CD4-positive, alpha-beta T cell treated with Interleukin-6 for 4 hours (primary cell): ENCODE measurements around the gene RLN3.
"Not testable (repeated sequence)": the region's sequence is repeated elsewhere in the genome, so short reads cannot be mapped to it uniquely, and the experiment has no call there.

Source experiments
- DNase-seq: peaks from one replicate; pipeline ENCODE4 v3.0.0-alpha.2; 2020; ENCODE audit warnings: mixed read lengths

RLN3 gene

DNA sequence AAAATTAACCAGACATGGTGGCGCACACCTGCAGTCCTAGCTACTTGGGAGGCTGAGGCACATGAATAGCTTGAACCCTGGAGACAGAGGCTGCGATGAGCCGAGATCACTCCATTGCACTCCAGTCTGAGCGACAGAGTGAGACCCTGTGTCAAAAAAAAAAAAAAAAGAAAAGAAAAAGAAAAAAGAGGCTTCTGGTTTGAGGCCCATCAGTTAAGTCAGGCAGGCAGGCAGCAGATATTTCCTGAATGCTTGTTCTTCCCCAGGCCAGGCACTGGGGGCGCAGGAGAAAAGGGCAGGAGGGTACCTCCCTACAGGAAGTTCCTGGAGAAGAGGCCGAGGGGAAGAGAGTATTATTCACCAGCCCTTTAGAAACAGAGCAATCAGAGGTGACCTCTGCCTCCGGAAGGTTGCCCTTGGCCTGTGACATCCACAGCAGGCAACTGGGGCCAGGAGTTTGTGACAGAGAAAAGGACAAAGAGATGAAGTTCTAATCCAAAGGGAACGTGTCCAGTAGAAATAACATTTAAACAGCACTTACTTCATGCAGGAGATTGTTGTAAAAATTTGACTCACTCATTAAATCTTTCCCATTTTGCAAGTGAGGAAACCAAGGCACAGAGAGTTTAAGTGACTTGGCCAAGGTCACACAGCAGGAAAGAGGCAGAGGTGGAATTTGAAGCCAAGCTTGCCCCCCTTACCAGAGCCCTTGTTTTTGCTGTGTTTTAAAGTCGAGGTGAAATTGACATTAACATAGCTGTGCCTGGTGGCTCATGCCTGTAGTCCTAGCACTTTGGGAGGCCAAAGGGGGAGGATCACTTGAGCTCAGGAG lies 4.3 kb upstream of the RLN3 start:
- DNase-seq, result peak; percentile 50

- not testable (repeated sequence) for DNase-seq
These were observed 1.2 kb upstream of the RLN3 start for GRCh38 chr19:14026652-14027192.

- no peak for DNase-seq
These were observed 953 bp downstream of the RLN3 start for GRCh38 chr19:14028901-14029300.

DNA sequence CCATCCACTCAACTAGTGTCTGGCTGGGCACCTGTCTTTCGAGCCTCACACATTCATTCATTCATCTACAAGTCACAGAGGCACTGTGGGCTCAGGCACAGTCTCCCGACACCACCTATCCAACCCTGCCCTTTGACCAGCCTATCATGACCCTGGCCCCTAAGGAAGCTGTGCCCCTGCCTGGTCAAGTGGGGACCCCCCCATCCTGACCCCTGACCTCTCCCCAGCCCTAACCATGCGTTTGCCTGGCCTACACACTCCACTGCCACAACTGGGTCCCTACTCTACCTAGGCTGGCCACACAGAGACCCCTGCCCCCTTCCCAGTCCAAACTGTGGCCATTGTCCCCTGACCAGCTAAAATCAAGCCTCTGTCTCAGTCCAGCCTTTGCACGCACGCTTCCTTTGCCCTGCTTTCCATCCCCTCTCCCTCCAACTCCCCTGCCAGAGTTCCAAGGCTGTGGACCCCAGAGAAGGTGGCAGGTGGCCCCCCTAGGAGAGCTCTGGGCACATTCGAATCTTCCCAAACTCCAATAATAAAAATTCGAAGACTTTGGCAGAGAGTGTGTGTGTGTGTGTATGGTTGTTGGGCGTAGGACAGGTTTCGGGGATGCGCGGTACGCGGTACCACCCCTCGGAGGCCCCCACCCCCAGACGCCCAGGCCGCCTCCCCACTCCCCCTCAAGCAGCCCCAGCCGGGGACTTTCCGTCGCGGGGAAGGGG lies 3.2 kb downstream of the RLN3 start:
- DNase-seq, result peak; percentile 88

DNA sequence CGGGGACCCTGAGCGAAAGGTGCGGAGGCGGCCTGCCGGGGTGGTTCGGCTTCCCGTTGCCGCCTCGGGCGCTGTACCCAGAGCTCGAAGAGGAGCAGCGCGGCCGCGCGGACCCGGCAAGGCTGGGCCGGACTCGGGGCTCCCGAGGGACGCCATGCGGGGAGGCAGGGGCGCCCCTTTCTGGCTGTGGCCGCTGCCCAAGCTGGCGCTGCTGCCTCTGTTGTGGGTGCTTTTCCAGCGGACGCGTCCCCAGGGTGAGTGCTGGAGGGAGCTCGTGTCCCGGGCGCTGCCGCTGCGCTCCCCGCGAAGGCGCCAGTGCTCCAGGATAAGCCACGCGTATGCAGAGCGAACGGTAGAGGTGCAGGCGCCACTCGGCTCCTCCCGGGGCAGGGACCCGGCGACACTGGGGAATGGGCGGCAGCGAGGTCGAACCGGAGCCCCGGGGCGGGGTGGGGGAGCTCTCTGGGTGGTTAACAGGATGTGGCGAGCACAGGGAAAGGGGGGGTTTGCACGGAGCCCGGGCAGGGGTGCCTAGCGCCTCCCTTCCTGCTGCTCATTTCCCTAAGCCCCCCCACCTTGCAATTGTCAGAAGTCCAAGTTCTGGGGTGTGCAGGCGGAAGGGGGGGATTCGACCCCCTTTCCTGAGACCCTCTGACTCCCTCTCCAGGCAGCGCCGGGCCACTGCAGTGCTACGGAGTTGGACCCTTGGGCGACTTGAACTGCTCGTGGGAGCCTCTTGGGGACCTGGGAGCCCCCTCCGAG lies 4.0 kb downstream of the RLN3 start, which contains the start of gene IL27RA:
TSS of gene IL27RA (plus strand) at position 44 of the 762 bp plus-strand sequence. CDS start at position 155, 111 bp downstream.
- DNase-seq, result peak; percentile 91

DNA sequence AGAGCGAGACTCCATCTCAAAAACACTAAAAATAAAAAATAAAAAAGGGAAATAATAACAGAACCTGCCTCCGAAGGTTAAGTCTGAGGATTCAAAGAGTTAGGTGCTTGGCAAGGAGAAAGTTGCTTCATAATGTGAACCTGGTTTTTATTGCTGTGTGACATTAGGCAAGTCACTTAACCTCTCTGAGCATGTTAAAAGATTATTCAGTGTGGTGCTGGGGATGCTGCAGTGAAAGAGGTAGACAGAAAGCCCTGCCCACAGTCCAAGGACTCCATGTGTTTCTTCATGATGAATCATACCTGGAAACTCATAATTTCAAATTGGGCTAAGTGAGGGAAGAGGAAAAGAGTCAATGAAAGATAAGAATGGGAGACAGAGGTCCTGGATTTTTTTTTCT lies 6.0 kb downstream of the RLN3 start:
- no peak for DNase-seq

DNA sequence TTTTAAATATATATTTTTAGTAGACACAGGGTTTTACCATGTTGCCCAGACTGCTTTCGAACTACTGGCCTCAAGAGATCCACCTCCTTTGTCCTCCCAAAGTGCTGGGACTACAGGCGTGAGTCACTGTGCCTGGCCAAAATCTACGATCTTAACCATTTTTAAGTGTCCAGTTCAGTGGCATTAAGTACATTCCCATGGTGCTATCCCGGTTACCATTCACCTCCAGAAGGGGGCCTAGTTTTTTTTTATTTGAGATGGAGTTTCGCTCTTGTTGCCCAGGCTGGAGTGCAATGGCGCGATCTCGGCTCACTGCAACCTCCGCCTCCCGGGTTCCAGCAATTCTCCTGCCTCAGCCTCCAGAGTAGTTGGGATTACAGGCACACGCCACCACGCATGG lies 7.2 kb downstream of the RLN3 start:
- DNase-seq, result not testable (repeated sequence)

DNA sequence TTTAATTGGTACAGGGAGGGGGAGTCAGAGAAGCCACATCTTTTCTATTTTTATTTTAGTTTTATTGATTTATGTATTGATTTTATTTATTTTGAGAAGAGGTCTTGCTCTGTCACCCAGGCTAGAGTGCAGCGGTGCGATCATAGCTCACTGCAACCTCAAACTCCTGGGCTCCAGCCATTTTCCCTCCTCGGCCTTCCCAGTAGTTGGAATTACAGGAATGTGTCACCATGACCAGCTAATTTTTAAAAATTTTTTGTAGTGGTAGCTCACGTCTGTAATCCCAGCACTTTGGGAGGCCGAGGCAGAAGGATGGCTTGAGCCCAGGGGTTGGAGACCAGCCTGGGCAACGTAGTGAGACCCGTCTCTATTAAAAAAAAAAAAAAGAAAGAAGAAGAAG lies 7.8 kb downstream of the RLN3 start:
- DNase-seq, result no peak

DNA sequence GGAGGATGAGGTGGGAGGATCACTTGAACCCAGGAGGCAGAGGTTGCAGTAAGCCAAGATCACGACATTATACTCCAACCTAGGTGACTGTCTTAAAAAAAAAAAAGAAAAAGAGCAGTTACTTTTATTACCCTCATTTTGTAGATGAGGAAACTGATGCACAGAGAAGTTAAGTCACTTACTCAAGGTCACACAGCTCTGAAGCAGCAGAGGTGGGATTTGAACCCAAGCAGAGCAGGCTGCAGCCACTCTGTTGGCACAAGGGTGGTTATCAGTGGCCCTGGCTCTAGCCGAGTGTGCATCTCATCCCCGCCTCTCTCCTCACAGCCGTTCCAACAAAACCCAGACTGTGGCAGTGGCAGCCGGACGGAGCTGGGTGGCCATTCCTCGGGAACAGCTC lies 11.2 kb downstream of the RLN3 start:
- no peak for DNase-seq

DNA sequence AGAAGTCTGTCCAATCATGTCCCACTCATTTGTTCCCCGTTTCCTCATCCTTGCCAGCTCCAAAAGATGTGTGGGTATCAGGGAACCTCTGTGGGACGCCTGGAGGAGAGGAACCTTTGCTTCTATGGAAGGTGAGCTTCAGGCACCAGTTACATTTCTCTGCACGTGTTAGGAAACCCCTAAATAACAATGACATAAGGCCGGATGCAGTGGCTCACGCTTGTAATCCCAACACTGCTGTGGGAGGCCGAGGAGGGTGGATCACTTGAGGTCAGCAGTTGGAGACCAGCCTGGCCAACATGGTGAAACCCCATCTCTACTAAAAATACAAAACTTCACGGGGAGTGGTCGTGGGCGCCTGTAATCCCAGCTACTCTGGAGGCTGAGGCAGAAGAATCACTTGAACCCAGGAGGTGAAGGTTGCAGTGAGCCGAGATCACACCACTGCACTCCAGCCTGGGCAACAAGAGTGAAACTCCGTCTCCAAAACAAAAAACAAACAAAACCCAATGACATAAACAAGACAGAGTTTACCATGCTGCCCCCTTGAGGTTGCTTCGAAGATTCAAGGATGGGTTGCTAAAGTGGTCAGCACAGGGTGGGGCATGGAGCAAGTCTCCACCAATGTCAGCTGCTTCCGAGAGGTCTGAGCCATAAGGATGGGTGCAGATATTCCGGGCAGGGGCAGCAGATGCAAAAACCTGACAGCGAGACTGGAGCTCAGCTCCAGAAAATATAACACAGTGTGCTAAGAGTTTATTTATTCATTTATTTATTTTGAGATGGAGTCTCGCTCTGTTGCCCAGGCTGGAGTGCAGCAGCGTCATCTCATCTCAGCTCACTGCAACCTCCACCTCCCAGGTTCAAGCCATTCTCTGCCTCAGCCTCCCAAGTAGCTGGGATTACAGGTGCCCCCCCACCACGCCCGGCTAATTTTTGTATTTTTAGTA lies 15.0 kb downstream of the RLN3 start:
- peak; percentile 52 for DNase-seq

DNA sequence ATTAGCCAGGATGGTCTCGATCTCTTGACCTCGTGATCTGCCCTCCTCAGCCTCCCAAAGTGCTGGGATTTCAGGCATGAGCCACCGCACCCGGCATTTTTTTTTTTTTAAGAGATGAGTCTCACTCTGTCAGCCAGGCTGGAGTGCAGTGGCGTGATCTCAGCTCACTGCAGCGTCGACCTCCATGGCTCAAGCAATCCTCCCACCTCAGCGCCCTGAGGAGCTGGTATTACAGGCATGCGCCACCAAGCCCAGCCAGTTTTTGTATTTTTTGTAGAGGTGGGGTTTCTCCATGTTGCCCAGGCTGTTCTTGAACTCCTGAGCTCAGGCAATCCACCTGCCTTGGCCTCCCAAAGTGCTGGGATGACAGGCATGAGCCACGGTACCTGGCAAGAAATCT lies 19.9 kb downstream of the RLN3 start:
- not testable (repeated sequence) for DNase-seq

GRCh38 chr19:14048443-14049153 lies 20.6 kb downstream of the RLN3 start:
- DNase-seq, result peak; percentile 82

GRCh38 chr19:14050512-14050911 lies 22.6 kb downstream of the RLN3 start:
- no peak for DNase-seq

DNA sequence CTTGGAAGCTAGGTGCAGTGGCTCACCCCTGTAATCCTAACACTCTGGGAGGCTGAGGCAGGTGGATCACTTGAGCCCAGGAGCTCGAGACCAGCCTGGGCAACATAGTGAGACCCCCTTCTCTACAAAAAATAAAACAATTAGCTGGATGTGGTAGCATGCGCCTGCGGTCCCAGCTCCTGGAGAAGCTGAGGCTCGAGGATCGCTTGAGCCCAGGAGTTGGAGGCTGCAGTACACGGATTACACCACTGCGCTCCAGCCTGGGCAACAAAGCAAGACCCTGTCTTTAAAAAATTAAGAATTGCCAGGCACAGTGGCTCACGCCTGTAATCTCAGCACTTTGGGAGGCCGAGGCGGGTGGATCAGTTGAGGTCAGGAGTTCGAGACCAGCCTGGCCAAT lies 23.0 kb downstream of the RLN3 start:
- not testable (repeated sequence) for DNase-seq

- DNase-seq, result no peak
These were observed 24.0 kb downstream of the RLN3 start for GRCh38 chr19:14051980-14052379.

DNA sequence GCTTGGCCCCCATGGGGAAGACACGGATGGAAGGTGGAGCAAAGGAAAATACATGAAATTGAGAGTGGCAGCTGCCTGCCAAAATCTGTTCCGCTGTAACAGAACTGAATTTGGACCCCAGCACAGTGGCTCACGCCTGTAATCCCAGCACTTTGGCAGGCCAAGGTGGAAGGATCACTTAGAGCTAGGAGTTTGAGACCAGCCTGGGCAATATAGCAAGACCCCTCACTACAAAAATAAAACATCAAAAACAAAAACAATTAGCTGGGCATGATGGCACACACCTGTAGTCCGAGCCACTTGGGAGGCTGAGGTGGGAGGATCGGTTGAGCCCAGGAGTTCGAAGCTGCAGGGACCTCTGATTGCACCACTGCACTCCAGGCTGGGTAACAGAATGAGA lies 24.5 kb downstream of the RLN3 start:
- no peak for DNase-seq

DNA sequence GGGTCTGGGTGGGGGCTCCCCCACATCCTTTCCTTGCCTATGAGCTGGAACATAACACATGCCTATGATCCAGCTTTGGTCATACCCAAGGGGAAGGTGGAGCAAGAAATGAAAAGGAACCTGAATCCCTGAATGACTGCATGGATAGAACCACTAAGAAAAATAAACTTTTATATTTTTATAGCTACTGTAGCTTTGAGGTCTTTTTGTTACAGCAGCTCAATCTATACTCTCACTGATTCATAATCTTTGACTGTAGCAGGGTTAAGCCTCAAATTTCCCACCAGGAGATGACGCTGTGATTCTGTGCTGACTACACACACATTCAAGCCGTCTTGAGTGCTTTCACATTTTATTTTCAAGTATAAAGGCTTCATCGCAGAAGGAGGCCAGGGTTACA lies 25.1 kb downstream of the RLN3 start:
- DNase-seq, result no peak

DNA sequence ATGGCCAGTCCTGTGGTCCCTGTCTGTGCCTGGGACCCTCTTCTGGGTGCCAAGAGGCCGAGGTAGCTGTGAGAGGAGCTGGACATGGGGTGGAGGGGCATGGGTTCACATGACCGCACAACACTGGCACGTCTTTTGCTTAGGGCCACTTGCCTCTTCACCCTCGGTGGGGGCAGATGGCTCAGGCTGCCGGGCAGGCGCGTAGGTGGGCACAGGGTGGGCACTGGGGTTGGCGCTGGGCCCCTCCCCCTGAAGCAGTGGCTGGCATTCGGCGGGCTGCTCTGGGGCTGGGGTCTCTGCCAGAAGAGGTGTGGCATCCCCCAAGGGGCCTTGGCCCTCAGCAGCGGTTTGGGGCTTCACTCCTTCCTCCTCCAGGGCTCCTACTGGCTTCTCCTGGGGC lies 25.6 kb downstream of the RLN3 start:
- DNase-seq, result no peak

DNA sequence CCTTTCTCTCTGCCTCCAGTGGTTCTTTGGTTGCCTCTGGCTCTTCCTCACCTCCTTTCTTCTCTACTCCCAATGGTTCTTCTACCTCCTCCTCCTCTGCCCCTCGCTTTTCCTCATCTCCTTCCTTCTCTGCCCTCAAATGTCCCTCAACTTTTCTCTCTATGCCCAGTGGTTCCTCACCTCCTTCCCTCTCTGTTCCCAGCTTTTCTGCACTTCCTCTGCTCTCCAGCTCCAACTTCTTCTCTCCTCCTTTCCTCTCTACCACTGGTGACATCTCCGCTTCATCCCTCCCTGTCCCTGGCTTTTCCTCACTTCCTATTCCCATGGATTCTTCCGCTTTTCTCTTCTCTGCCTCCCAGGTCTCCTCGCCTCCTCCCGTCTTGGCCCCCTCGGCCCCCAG lies 26.2 kb downstream of the RLN3 start:
- DNase-seq, result no peak

DNA sequence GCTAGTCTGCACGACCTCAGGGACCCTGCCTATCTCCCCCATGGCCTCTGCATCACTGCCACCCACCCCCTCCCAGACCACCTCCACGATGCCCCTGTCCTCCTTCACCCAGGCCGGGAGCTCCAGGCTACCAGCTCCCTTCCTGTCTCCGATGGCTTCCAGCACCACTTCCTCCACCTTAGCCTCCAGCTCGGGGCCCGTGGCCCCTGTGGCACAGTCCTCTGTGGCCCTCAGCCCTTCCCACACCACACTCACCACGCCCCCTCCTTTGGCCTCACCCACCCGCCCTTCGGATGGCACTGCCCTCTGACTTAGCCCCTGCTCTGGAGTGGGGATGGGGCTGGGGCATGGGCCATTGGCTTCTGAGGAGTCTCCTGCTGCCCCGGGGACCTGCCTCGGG lies 26.8 kb downstream of the RLN3 start:
- no peak for DNase-seq

DNA sequence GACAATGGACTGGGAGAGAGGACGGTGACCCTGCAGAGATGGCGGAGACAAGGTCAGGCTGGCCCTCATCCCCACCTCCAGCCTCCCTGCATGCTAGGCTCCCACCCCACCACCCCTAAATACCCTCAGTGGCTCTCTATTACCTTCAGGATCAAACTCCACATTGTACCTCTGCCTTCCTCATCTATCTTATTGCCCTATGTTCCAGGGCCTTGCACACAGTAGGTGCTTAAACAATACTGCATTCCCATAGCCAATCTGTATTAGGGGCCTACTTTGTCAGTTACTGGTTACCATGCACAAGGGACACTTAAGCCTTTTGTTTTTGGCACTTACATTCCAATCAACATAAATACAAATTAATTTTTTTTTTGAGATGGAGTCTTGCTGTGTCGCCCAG lies 27.4 kb downstream of the RLN3 start:
- DNase-seq, result no peak
